GM23338 (cell line): ENCODE measurements around the gene DDX59. TPM values are rescaled to one million over a fixed set of nuclear protein-coding genes. Genes with fewer than 3 reads are reported as not detected.

ENCODE experiments used
- ATAC-seq: fragments of 200-7000 bp; cut with Tn5 transposase; 3 replicates; pipeline ENCODE4 v1.9.1; 2020
- DNase-seq: peaks from one replicate; pipeline ENCODE4 v3.0.0-alpha.2; 2015; ENCODE audit warnings: low spot score
- H2AFZ ChIP-seq: fragments of 200-600 bp; sonication (generic); 2 replicates; pipeline ENCODE4 v1.8.0; 2016; ENCODE audit warnings: antibody characterized with exemption, mild to moderate bottlenecking, moderate library complexity
- H3F3A ChIP-seq: fragments of 200-600 bp; sonication (generic); replicated peaks from 2 replicates; pipeline ENCODE4 v1.8.0; 2017; ENCODE audit warnings: antibody characterized with exemption, mixed run types, low read depth
- H3K27ac ChIP-seq: fragments of 200-600 bp; sonication (generic); 2 replicates; pipeline ENCODE4 v1.6.1; 2016; ENCODE audit warnings: low read depth
- H3K27me3 ChIP-seq: fragments of 200-600 bp; sonication (generic); 2 replicates; pipeline ENCODE4 v1.8.0; 2016; ENCODE audit warnings: mild to moderate bottlenecking, mixed run types, moderate library complexity; ENCODE audit not compliant: insufficient read depth
- H3K36me3 ChIP-seq: fragments of 200-600 bp; sonication (generic); 2 replicates; pipeline ENCODE4 v1.8.0; 2016; ENCODE audit warnings: mild to moderate bottlenecking; ENCODE audit not compliant: insufficient read depth
- H3K4me1 ChIP-seq: fragments of 200-600 bp; sonication (generic); 2 replicates; pipeline ENCODE4 v1.8.0; 2016; ENCODE audit warnings: mild to moderate bottlenecking, moderate library complexity; ENCODE audit not compliant: insufficient read depth
- H3K4me2 ChIP-seq: fragments of 200-600 bp; sonication (generic); 2 replicates; pipeline ENCODE4 v1.7.1; 2017; ENCODE audit warnings: mixed run types
- H3K4me3 ChIP-seq: fragments of 200-600 bp; sonication (generic); 2 replicates; pipeline ENCODE4 v1.6.1; 2016; ENCODE audit warnings: mixed run types
- H3K79me2 ChIP-seq: fragments of 200-600 bp; sonication (generic); replicated peaks from 2 replicates; pipeline ENCODE4 v1.8.0; 2017; ENCODE audit warnings: mild to moderate bottlenecking; ENCODE audit not compliant: insufficient read depth
- H3K9me2 ChIP-seq: fragments of 200-600 bp; sonication (generic); 2 replicates; pipeline ENCODE4 v1.8.0; 2017; ENCODE audit not compliant: insufficient read depth
- H4K20me1 ChIP-seq: fragments of 200-600 bp; sonication (generic); replicated peaks from 2 replicates; pipeline ENCODE4 v1.8.0; 2017; ENCODE audit warnings: mild to moderate bottlenecking; ENCODE audit not compliant: insufficient read depth
- H3K27ac Mint-ChIP-seq: 2 replicates; pipeline ENCODE4 v1.8.0; 2020; ENCODE audit warnings: inconsistent platforms, mild to moderate bottlenecking, moderate library complexity, mixed read lengths
- H3K27me3 Mint-ChIP-seq: 3 replicates; pipeline ENCODE4 v1.8.0; 2022; ENCODE audit warnings: low read depth, mild to moderate bottlenecking, moderate library complexity, mixed read lengths, inconsistent platforms; ENCODE audit not compliant: insufficient read depth, poor library complexity
- H3K36me3 Mint-ChIP-seq: 3 replicates; pipeline ENCODE4 v1.8.0; 2021; ENCODE audit warnings: low read depth, mild to moderate bottlenecking, inconsistent platforms, moderate library complexity, mixed read lengths
- H3K4me1 Mint-ChIP-seq: 3 replicates; pipeline ENCODE4 v1.8.0; 2020; ENCODE audit warnings: mild to moderate bottlenecking, inconsistent platforms, mixed read lengths
- H3K4me3 Mint-ChIP-seq: 3 replicates; pipeline ENCODE4 v1.8.0; 2021; ENCODE audit warnings: moderate library complexity, mild to moderate bottlenecking, inconsistent platforms, mixed read lengths
- H3K9me3 Mint-ChIP-seq: 3 replicates; pipeline ENCODE4 v1.8.0; 2020; ENCODE audit warnings: moderate library complexity, mild to moderate bottlenecking, inconsistent platforms, mixed read lengths
- CREB1 ChIP-seq: fragments of 250-450 bp; sonication (Bioruptor Pico); IDR thresholded peaks from 2 replicates; pipeline ENCODE4 v1.5.0; 2020; ENCODE audit warnings: low read depth, mild to moderate bottlenecking, moderate library complexity
- CTCF ChIP-seq, 2 experiments: fragments of 200-600 bp in 1 of 2; sonication (generic) in 1 of 2; conservative IDR thresholded peaks; 2 replicates each; pipeline versions ENCODE4 v1.5.1 to v1.6.1; 2016 to 2017; ENCODE audit warnings: antibody characterized with exemption in 2 of 2, low read depth in 2 of 2, mild to moderate bottlenecking in 2 of 2, moderate library complexity in 1 of 2
- ETS1 ChIP-seq: IDR thresholded peaks from 2 replicates; pipeline ENCODE4 v1.6.1; 2016; ENCODE audit warnings: antibody characterized with exemption
- EZH2 ChIP-seq: fragments of 200-600 bp; sonication (generic); IDR thresholded peaks from one replicate; pipeline ENCODE4 v1.8.0; 2017; ENCODE audit warnings: antibody characterized with exemption, mild to moderate bottlenecking, low read depth; ENCODE audit not compliant: unreplicated experiment
- EZH2phosphoT487 ChIP-seq: fragments of 200-600 bp; sonication (generic); IDR thresholded peaks from one replicate; pipeline ENCODE4 v1.8.1; 2018; ENCODE audit warnings: antibody characterized with exemption; ENCODE audit not compliant: unreplicated experiment
- JUNB ChIP-seq: IDR thresholded peaks from one replicate; pipeline ENCODE4 v1.6.1; 2016; ENCODE audit warnings: antibody characterized with exemption; ENCODE audit not compliant: unreplicated experiment
- NANOG ChIP-seq: IDR thresholded peaks from 2 replicates; pipeline ENCODE4 v1.6.1; 2016; ENCODE audit warnings: antibody characterized with exemption, borderline replicate concordance
- POLR2AphosphoS5 ChIP-seq: IDR thresholded peaks from 2 replicates; pipeline ENCODE4 v1.6.1; 2016; ENCODE audit warnings: antibody characterized with exemption, low read depth
- REST ChIP-seq: IDR thresholded peaks from one replicate; pipeline ENCODE4 v1.6.1; 2018; ENCODE audit warnings: antibody characterized with exemption; ENCODE audit not compliant: unreplicated experiment
- STAT1 ChIP-seq: IDR thresholded peaks from one replicate; pipeline ENCODE4 v1.6.1; 2016; ENCODE audit warnings: antibody characterized with exemption; ENCODE audit not compliant: unreplicated experiment
- ZNF114 ChIP-seq: fragments of 250-450 bp; sonication (Bioruptor Pico); IDR thresholded peaks from 2 replicates; pipeline ENCODE4 v1.5.0; 2020; ENCODE audit warnings: mild to moderate bottlenecking, moderate library complexity
- ZNF331 ChIP-seq: fragments of 250-450 bp; sonication (Bioruptor Pico); IDR thresholded peaks from 2 replicates; pipeline ENCODE4 v1.5.0; 2020; ENCODE audit warnings: low read depth, mild to moderate bottlenecking, moderate library complexity
- ZNF462 ChIP-seq: fragments of 250-450 bp; sonication (Bioruptor Pico); IDR thresholded peaks from 2 replicates; pipeline ENCODE4 v1.5.0; 2020; ENCODE audit warnings: mild to moderate bottlenecking, moderate library complexity
- polyA plus RNA-seq: library from polyadenylated mRNA; unstranded; fragments of >200 nt; fragmentation: Nextera tagmentation; extraction: Ambion mirVana; gene quantifications from 2 replicates; pipeline ENCODE4 v1.2.1, GENCODE V29; 2016
- total RNA-seq: library from RNA; depleted of rRNA; stranded (reverse); fragments of >200 nt; shearing (Covaris generic); gene quantifications from 2 replicates; pipeline ENCODE4 v1.2.3, GENCODE V29; 2014

The DDX59 gene
- total and polyA plus RNA-seq, 2 experiments from 2014 or later = 14.7 to 15.7 TPM

- H3K27me3 ChIP-seq = no peaks in the 10 kb centered on the region
- Mint-ChIP-seq H3K4me1 (no peaks in the 10 kb centered on the region), H3K9me3 (no peaks in the 10 kb centered on the region), H3K36me3 (no peaks in the 10 kb centered on the region), H3K27me3 (peaks cover 3% of the 10 kb centered on the region), H3K27ac (no peak overlapping the region), H3K4me3 (no peak overlapping the region)
- no peaks in the 10 kb centered on the region for H3K79me2 ChIP-seq
- no peak for ATAC-seq
- no peaks in the 10 kb centered on the region for H3K9me2 ChIP-seq
- H3F3A ChIP-seq = no peaks in the 10 kb centered on the region
- H3K27ac ChIP-seq = no peak overlapping the region
- H4K20me1 ChIP-seq = no peaks in the 10 kb centered on the region
- H3K4me2 ChIP-seq = no peak overlapping the region
- no peaks in the 10 kb centered on the region for H3K4me1 ChIP-seq
- TF ChIP-seq REST = no peak
- no peak for TF ChIP-seq ZNF331 (CRISPR knock-in tag)
- TF ChIP-seq CTCF (conservative IDR thresholded peaks at IDR 0.05; ENCODE audit: low read depth in 2 of 2) = no peak
- no peak for TF ChIP-seq STAT1
- no peak for TF ChIP-seq EZH2
- TF ChIP-seq ZNF114 (CRISPR knock-in tag) = no peak
- no peak for TF ChIP-seq NANOG
- no peak for TF ChIP-seq EZH2phosphoT487
- TF ChIP-seq ETS1 = no peak
- no peak for TF ChIP-seq POLR2AphosphoS5
- TF ChIP-seq JUNB = no peak
- no peak for TF ChIP-seq CREB1 (CRISPR knock-in tag)
- no peak for TF ChIP-seq ZNF462 (CRISPR knock-in tag)
- no peak for DNase-seq
- H2AFZ ChIP-seq = no peak overlapping the region; the same call in 1 of the 2 replicates
- H3K4me3 ChIP-seq = no peak overlapping the region
- H3K36me3 ChIP-seq = no peaks in the 10 kb centered on the region
These were observed 35.3 kb upstream of the DDX59 start for GRCh38 chr1:200704986-200705500.
